Measurements from ENCODE around the gene SLC17A7.

SLC17A7 gene

GRCh38 chr19:49441210-49441959 is at the start of gene SLC17A7:
TSS of gene SLC17A7 (minus strand) at chr19:49441527. CDS start at chr19:49441379, 148 bp downstream.
- peak within 1 kb of the TSS; percentile 26 for H3K4me3 ChIP-seq
- H3K36me3 ChIP-seq (replicated peaks): no peaks in the 10 kb centered on the region; the same call in 1 of the 2 replicates
- H3K4me1 ChIP-seq: peaks cover 11% of the 10 kb centered on the region
- DNase-seq (ENCODE audit: low spot score in 2 of 2): peak; percentile 59 to 82
- in situ Hi-C loops (cut with MboI; ENCODE audit: low sequenced_read_pairs): no loop called here
- peaks cover 39% of the 10 kb centered on the region for H3K27me3 ChIP-seq (ENCODE audit: low read depth)
- H3K9me3 ChIP-seq: no peaks in the 10 kb centered on the region

- in situ Hi-C loops (cut with MboI; ENCODE audit: low sequenced_read_pairs): loop anchor here (25.0 kb wide), 1 partner anchor 372 kb away; the partner anchor contains the start of genes PNKP and PTOV1
- Histone ChIP-seq H3K27me3 (ENCODE audit: low read depth) (no peaks in the 10 kb centered on the region), H3K4me3 (peak overlapping the region; percentile 100), H3K4me1 (peaks cover 4% of the 10 kb centered on the region; the same call in 1 of the 2 replicates), H3K9me3 (no peaks in the 10 kb centered on the region; the same call in 1 of the 2 replicates), H3K36me3 (replicated peaks) (peaks cover 50% of the 10 kb centered on the region)
- peak in 1 of 2 experiments; percentile 36 for DNase-seq (ENCODE audit: low spot score in 2 of 2)
Observed at GRCh38 chr19:49490287-49491029, 49.1 kb upstream of the SLC17A7 start.

GRCh38 chr19:49489601-49490167 is 48.4 kb upstream of the SLC17A7 start:
- H3K27me3 ChIP-seq (ENCODE audit: low read depth): no peaks in the 10 kb centered on the region
- H3K4me1 ChIP-seq: peaks cover 4% of the 10 kb centered on the region; the same call in 1 of the 2 replicates
- no peaks in the 10 kb centered on the region; the same call in 1 of the 2 replicates for H3K9me3 ChIP-seq
- peak overlapping the region; percentile 100 for H3K4me3 ChIP-seq
- DNase-seq (ENCODE audit: low spot score in 2 of 2): peak in 1 of 2 experiments; percentile 68
- peaks cover 50% of the 10 kb centered on the region for H3K36me3 ChIP-seq (replicated peaks)
- in situ Hi-C loops (cut with MboI; ENCODE audit: low sequenced_read_pairs): loop anchor here (25.0 kb wide), 1 partner anchor 373 kb away; the partner anchor contains the start of genes PNKP and PTOV1

- H3K4me3 ChIP-seq: peak overlapping the region; percentile 100
- H3K27me3 ChIP-seq (ENCODE audit: low read depth): no peaks in the 10 kb centered on the region
- peaks cover 50% of the 10 kb centered on the region for H3K36me3 ChIP-seq (replicated peaks)
- in situ Hi-C loops (cut with MboI; ENCODE audit: low sequenced_read_pairs): loop anchor here (25.0 kb wide), 1 partner anchor 373 kb away; the partner anchor contains the start of genes PNKP and PTOV1
- DNase-seq (ENCODE audit: low spot score in 2 of 2): peak in 1 of 2 experiments; percentile 35
- no peaks in the 10 kb centered on the region; the same call in 1 of the 2 replicates for H3K9me3 ChIP-seq
- peaks cover 4% of the 10 kb centered on the region; the same call in 1 of the 2 replicates for H3K4me1 ChIP-seq
Observed at GRCh38 chr19:49488863-49489537, 47.7 kb upstream of the SLC17A7 start.

GRCh38 chr19:49488046-49488862 is 46.9 kb upstream of the SLC17A7 start:
- peak overlapping the region; percentile 100 for H3K4me3 ChIP-seq
- H3K27me3 ChIP-seq (ENCODE audit: low read depth): no peaks in the 10 kb centered on the region
- H3K4me1 ChIP-seq: peaks cover 4% of the 10 kb centered on the region; the same call in 1 of the 2 replicates
- no peaks in the 10 kb centered on the region; the same call in 1 of the 2 replicates for H3K9me3 ChIP-seq
- in situ Hi-C loops (cut with MboI; ENCODE audit: low sequenced_read_pairs): loop anchor here (25.0 kb wide), 1 partner anchor 374 kb away; the partner anchor contains the start of genes PNKP and PTOV1
- peaks cover 50% of the 10 kb centered on the region for H3K36me3 ChIP-seq (replicated peaks)
- peak in 1 of 2 experiments; percentile 45 for DNase-seq (ENCODE audit: low spot score in 2 of 2)

- Histone ChIP-seq H3K9me3 (no peaks in the 10 kb centered on the region; the same call in 1 of the 2 replicates), H3K4me3 (peak within 1 kb of the TSS; percentile 100), H3K27me3 (ENCODE audit: low read depth) (no peaks in the 10 kb centered on the region), H3K36me3 (replicated peaks) (peaks cover 50% of the 10 kb centered on the region), H3K4me1 (peaks cover 4% of the 10 kb centered on the region; the same call in 1 of the 2 replicates)
- DNase-seq (ENCODE audit: low spot score in 2 of 2): peak; percentile 96 to 100
- in situ Hi-C loops (cut with MboI; ENCODE audit: low sequenced_read_pairs): loop anchor here (25.0 kb wide), 1 partner anchor 375 kb away; the partner anchor contains the start of genes PNKP and PTOV1
Observed at GRCh38 chr19:49487277-49488045, 46.1 kb upstream of the SLC17A7 start, which contains the start of gene RPL13A. TSS of gene RPL13A (plus strand) at chr19:49487608. CDS start at chr19:49487630, 22 bp downstream.

- Histone ChIP-seq H3K4me1 (peaks cover 4% of the 10 kb centered on the region; the same call in 1 of the 2 replicates), H3K9me3 (no peaks in the 10 kb centered on the region; the same call in 1 of the 2 replicates), H3K36me3 (replicated peaks) (peaks cover 44% of the 10 kb centered on the region), H3K4me3 (peak overlapping the region; percentile 100), H3K27me3 (ENCODE audit: low read depth) (no peaks in the 10 kb centered on the region)
- in situ Hi-C loops (cut with MboI; ENCODE audit: low sequenced_read_pairs): loop anchor here (25.0 kb wide), 1 partner anchor 376 kb away; the partner anchor contains the start of genes PNKP and PTOV1
- no peak for DNase-seq (ENCODE audit: low spot score in 2 of 2)
Observed at GRCh38 chr19:49486710-49487276, 45.5 kb upstream of the SLC17A7 start.

- no peaks in the 10 kb centered on the region; the same call in 1 of the 2 replicates for H3K9me3 ChIP-seq
Observed at GRCh38 chr19:49486232-49486631, 44.9 kb upstream of the SLC17A7 start.

GRCh38 chr19:49481020-49481683 is 39.8 kb upstream of the SLC17A7 start:
- Histone ChIP-seq H3K4me3 (no peak overlapping the region), H3K9me3 (no peaks in the 10 kb centered on the region), H3K36me3 (replicated peaks) (no peaks in the 10 kb centered on the region), H3K27me3 (ENCODE audit: low read depth) (no peaks in the 10 kb centered on the region), H3K4me1 (peaks cover under 1% of the 10 kb centered on the region)
- in situ Hi-C loops (cut with MboI; ENCODE audit: low sequenced_read_pairs): loop anchor here (25.0 kb wide), 1 partner anchor 381 kb away; the partner anchor contains the start of genes PNKP and PTOV1
- DNase-seq (ENCODE audit: low spot score in 2 of 2): no peak

More at GRCh38 chr19:49486232-49486631, 44.9 kb upstream of the SLC17A7 start:
- peaks cover 39% of the 10 kb centered on the region for H3K36me3 ChIP-seq (replicated peaks)
- H3K4me1 ChIP-seq: peaks cover 4% of the 10 kb centered on the region; the same call in 1 of the 2 replicates
- H3K27me3 ChIP-seq (ENCODE audit: low read depth): no peaks in the 10 kb centered on the region
- in situ Hi-C loops (cut with MboI; ENCODE audit: low sequenced_read_pairs): loop anchor here (25.0 kb wide), 1 partner anchor 376 kb away; the partner anchor contains the start of genes PNKP and PTOV1
- H3K4me3 ChIP-seq: no peak overlapping the region
- DNase-seq (ENCODE audit: low spot score in 2 of 2): no peak

- peaks cover 4% of the 10 kb centered on the region for H3K4me1 ChIP-seq
- H3K9me3 ChIP-seq: no peaks in the 10 kb centered on the region
- no peak overlapping the region for H3K4me3 ChIP-seq
- in situ Hi-C loops (cut with MboI; ENCODE audit: low sequenced_read_pairs): loop anchor here (25.0 kb wide), 1 partner anchor 382 kb away; the partner anchor contains the start of genes PNKP and PTOV1
- DNase-seq (ENCODE audit: low spot score in 2 of 2): no peak
- no peaks in the 10 kb centered on the region for H3K36me3 ChIP-seq (replicated peaks)
- 0 out of 2 replicates have a peak, but pooled peaks cover 4% of the 10 kb centered on the region for H3K27me3 ChIP-seq (ENCODE audit: low read depth)
Observed at GRCh38 chr19:49479975-49480628, 38.8 kb upstream of the SLC17A7 start.
